Vagina (tissue), 2 donors: ENCODE data around the gene IGSF23.

Source experiments
- POLR2A ChIP-seq, 2 donors: fragments of 450-650 bp; IDR thresholded peaks; one replicate each; pipeline ENCODE4 v1.6.1; 2017; ENCODE audit warnings: antibody characterized with exemption in 2 of 2, mild to moderate bottlenecking in 2 of 2, moderate library complexity in 2 of 2
- POLR2AphosphoS5 ChIP-seq, 2 donors: sonication (generic); formaldehyde crosslinking; IDR thresholded peaks; one replicate each; pipeline ENCODE4 v1.9.0; 2017; ENCODE audit warnings: antibody characterized with exemption in 2 of 2, mild to moderate bottlenecking in 2 of 2, low read depth in 1 of 2; ENCODE audit not compliant: insufficient read depth in 1 of 2
- TF ChIP-seq, protein P1 (sequence below), 3 experiments: fragments of 450-650 bp in 2 of 3; fragments of 200-600 bp in 1 of 3; sonication (generic) in 1 of 3; IDR thresholded peaks; one replicate each; pipeline ENCODE4 v1.5.1; 2017 to 2019; ENCODE audit warnings: antibody characterized with exemption in 3 of 3, mild to moderate bottlenecking in 2 of 3, moderate library complexity in 2 of 3

DNA sequence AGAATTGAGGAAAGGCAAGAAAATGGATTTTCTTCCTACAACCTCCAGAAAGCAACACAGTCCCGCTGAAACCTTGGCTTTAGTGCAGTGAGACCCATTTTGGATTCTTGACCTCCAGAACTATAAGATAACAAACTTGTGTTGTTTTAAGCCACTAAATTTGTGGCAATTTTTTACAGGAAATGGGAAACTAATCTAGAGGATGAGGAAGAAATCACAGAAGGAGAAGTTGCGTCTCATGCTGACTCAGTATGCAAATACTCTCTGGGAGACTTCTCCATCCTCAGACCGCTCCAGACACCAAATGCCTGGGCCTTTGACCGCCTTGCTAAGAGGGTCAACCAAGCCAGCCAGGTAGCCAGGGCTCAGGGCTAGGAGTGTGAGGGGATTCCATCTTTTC lies 72.5 kb downstream of the IGSF23 start:
- TF ChIP-seq POLR2AphosphoS5 (IDR thresholded peaks at IDR 0.05; ENCODE audit: insufficient read depth in 1 of 2, low read depth in 1 of 2) (no peak), POLR2A (IDR thresholded peaks at IDR 0.05) (no peak)
- TF ChIP-seq, protein P1, sequence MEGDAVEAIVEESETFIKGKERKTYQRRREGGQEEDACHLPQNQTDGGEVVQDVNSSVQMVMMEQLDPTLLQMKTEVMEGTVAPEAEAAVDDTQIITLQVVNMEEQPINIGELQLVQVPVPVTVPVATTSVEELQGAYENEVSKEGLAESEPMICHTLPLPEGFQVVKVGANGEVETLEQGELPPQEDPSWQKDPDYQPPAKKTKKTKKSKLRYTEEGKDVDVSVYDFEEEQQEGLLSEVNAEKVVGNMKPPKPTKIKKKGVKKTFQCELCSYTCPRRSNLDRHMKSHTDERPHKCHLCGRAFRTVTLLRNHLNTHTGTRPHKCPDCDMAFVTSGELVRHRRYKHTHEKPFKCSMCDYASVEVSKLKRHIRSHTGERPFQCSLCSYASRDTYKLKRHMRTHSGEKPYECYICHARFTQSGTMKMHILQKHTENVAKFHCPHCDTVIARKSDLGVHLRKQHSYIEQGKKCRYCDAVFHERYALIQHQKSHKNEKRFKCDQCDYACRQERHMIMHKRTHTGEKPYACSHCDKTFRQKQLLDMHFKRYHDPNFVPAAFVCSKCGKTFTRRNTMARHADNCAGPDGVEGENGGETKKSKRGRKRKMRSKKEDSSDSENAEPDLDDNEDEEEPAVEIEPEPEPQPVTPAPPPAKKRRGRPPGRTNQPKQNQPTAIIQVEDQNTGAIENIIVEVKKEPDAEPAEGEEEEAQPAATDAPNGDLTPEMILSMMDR (IDR thresholded peaks at IDR 0.05): no peak
